Fibroblast of upper back skin (primary cell): Measurements from ENCODE around the gene FRMD8.

Source experiments
- DNase-seq: peaks from one replicate; pipeline ENCODE4 v3.0.0-alpha.2; 2013

FRMD8 gene

DNA sequence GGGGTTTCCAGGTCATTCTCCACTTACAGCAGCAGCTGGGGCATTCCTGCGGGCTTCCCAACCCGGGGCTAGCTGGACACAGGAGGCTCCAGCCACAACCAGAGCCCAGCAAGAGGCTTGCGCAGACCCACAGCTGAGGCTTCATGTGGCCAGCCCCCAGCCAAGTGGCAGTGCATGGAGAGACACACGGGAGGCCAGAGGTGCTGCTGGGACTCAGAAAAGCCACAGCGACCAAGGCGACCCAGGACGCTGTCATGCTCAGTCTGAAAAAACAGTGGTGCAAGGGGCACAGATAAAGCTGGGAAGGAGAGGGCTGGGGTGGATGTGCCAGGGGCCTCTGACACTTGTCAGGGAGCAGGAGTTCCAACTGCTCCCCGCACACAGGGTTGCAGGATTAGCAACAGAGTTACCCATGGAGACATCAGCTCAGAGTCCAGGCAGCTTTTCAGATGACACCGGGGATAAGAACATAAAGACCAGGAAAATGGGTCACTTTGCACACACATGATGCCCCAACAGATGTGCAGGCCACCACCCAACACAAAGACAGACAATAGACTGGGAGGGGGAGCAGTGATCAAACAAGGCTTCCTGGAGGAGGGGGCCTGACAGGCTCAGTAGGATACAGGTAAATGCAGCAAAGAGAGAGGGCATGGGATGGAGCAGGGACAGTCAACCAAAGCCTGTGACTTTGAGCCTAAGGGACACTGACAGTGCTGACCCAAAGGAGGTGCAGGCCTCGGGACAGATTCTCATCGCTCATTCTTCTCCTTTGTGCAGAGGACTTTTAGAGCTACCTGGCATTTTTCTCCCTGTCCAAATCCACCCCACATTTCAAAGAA is 29.3 kb downstream of the FRMD8 start:
- no peak for DNase-seq

DNA sequence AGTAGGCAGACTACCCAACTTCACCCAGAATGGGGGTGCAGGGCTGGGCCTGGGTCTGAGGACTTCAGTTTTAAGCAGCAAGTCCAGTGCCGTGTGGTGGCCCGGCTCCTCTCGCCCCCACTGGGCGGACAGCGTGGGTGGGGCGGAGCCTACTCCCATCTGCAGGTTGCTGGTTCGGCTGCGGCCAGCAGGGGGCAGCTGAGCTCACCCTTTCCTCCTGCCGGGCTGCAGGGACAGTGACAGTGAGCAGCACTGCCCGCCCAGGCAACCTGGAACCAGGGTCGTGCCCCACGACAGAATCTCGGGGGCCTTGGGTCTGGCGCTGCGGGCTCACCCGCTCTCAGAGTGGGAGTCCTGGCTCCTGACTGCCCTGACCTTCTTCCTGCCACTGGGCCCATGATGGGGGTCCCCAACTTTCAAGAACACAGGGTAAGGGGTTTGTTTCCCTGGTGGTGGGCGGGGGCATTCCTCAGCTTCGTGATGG is 29.9 kb downstream of the FRMD8 start:
- DNase-seq, result peak; percentile 74

DNA sequence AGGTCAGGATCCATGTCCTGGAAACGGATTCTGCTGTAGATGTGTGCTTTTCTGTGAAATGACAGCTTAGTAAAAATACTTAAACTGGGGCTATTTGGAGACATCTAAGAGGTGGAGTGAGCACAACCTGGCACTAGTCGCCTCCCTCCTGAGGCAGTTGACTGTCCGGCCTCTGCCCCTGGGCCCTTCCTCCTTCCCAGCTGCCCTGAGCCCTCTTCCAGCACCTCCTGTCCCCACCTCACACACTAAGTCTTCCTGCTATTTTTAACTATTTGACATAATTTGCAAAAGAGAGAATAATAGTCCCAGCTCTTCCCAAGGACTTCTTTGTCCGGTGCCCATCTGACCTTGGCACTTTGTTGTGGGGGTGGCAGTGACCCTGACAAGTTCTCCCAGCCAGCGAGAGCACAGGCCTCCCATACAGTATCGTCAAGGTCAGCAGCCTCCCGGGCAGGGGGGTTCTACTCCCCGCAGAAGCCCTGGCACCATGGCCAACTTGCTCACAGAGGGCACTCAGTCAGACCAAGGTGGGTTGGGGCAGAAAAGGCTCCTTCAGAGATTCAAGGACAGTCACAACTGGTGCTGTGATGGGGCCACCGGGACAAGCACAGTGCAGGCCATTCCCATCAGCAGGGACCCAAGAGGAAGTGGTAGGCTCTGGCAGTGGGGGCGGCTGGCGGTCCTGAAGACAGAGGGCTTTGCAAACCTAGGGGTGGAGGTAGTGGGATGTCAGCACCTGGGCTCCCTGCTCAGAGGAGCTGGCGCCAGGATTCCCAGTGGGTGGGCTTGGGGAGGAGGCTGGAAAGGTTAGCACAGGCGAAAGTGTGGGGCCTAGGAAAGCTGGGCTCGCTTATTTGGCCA is 30.6 kb downstream of the FRMD8 start:
- no peak for DNase-seq

DNA sequence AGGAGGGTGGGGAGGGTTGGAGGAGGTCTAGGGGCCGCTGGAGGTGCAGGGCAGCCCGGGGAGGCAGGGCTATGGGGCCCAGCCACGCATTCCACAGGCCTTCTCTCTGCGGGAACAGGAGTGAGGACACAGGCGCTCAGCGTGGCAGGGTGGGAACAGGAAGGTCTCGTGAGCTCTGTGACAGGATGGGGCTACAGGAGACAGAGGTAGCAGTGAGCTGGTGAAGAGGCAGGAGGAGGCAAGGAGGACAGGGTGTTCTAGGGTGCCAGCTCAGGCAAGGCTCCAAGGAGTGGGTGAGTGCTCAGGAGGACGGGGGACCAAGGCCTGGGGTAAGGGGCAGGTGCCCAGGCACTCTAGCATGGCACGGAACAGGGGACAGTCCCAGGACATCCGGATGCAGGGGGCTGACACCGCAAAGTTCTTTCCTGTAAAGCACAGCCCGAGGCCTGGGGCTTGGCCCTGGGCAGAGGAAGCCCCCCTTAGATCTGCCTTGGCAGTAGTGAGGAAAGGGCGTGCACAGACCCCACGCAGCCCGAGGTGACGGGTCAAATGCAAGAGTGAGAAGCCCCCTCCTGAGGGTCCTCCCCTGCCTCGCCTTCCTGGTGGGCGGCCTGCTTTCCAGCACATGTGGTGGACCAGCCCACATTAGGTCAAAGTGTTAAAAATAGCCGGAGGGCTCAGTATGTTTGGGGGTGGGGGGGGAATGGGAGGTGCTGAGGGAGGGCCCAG is 31.4 kb downstream of the FRMD8 start:
- no peak for DNase-seq

DNA sequence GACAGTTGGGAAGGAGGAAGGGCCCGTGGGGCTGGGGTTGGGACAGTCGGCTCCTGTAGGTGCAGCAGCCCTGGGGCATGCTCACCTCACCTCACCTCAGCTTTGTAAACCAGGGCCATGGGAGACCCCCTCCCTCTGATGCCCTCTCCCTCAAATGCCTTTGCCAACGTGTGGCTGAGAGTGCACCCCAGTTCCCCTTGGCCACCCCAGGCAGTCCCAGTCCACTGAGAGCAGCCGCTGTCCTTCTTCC is 31.9 kb downstream of the FRMD8 start:
- DNase-seq, result no peak

DNA sequence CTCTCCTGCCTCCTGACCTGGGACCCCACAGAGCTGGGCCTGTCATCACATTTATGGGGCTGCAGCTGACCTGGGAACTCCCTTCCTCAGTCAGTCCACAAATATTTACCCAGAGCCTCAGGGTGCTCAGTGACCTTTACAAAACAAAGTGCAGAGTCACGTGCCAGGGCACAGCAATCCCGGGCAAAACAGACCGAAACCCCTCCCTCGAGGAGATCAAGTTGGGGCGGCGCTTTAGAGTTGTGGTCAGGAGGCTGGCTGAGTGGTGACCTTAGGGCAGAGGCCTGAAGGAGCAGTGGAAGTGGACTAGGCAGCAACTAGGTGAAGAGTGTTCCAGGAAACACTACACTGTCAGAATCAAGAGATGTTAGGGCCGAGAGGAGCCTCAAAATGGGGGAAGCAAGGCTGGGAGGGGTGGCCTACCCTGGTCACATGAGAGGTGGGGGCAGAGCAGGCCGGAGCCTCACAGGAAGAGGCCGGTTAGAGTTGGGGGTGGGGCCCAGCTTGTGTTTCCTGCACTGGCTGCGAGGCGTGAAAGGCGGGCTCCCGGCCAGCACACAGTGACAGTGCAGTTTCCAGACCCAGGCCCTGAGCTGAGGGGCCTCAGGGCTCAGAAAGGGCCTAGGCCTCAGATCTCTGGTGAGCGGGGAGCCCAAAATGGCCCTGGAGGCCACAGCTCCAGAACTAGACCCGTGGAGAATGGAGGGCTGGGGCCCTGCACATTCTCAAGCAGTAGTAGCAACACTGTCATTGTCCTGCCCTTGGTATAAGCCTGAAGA is 32.4 kb downstream of the FRMD8 start:
- DNase-seq, result peak; percentile 93

DNA sequence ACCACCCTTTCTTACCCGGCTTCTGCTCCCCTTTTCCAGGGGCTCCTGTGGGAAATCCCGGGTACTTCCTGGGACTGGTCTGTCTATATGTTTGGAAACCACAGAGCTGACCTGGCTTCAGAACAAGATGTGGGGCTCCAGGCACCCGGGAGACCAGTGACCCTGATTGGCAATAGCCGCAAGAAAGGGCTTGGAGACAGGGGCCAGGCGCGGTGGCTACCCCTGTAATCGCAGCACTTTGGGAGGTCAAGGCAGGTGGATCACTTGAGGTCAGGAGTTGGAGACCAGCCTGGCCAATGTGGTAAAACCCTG is 33.0 kb downstream of the FRMD8 start:
- DNase-seq, result no peak

DNA sequence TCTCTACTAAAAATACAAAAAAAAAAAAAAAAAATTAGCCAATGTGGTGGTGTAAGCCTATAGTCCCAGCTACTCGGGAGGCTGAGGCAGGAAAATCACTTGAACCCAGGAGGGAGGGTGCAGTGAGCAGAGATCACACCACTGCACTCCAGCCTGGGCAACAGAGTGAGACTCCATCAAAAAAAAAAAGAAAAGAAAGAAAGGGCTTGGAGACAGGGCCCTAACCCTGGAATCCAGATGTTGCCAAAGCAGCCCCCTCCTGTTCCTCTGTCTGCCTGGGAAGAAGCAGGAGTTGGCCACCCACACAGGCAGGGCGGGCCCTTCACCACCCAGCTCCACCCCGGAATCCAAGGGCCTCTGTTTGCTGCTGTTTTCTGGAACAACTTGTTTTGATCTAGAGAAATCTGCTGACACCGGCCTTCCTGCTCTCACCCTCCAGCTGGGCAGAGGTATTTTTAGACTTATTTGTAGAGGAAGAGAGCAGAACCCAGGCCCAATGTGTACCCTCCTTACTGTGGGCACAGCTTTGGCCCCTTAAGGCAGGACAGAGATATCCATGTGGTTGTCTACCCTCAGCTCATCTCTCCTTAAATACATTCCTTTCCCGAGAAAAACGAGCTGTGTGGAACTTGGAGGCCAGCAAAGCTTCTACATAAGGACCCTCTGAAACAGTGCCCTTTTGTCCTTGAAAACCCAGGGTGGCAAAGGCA is 33.5 kb downstream of the FRMD8 start:
- peak; percentile 84 for DNase-seq

DNA sequence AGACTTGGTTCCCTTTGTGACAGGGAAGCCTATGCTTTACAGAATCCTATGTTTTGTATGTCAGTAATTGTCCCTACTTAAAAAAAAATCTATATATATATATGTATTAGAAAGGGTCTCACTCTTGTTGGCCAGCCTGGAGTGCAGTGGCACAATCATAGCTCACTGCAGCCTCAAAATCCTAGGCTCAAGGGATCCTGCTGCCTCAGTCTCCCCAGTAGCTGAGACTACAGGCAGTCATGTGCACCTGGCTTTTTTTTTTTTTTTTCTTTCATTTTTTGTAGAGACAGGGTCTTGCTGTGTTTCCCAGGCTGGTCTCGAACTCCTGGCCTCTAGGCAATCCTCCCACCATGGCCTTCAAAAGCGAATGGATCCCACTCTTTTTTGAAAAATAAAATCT is 34.1 kb downstream of the FRMD8 start:
- DNase-seq, result no peak

DNA sequence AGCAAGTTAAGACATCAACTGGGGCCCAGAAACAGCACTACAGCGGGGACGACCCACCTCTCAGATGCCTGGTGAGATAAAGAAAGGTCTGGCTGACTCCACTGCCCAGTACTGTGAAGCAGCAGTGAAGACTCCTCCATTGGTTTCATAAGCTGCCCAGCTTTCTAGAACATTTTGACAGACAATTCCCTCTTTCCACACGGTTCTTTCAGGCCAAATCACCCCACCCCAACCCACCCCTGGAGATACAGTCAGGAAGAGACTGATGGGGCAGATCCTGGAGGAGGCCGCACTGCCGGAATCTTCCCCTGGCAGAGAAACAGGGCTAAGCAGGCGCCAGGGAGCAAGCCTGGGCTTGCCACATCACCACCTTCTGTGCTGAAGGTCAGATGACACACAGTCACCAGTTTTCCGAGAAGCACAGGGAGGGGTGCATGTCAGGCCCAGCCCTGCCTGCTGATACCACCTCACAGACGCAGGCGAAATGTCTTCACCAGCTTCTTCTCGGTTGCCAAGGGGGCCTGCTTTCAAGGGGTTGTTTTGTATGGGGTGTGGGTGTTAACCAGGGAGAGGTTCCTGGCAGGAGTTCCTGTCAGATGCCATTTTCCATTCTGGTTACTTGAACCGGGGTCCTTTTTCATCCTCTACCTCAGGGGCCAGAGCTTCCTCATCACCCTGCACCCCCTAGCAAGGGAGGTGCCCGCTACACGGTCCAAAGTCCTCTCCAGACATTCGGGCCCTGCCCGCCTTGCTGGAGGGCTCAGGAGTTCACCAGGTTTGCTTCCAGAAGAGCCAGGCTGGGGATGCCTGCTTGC is 34.7 kb downstream of the FRMD8 start:
- peak; percentile 97 for DNase-seq

DNA sequence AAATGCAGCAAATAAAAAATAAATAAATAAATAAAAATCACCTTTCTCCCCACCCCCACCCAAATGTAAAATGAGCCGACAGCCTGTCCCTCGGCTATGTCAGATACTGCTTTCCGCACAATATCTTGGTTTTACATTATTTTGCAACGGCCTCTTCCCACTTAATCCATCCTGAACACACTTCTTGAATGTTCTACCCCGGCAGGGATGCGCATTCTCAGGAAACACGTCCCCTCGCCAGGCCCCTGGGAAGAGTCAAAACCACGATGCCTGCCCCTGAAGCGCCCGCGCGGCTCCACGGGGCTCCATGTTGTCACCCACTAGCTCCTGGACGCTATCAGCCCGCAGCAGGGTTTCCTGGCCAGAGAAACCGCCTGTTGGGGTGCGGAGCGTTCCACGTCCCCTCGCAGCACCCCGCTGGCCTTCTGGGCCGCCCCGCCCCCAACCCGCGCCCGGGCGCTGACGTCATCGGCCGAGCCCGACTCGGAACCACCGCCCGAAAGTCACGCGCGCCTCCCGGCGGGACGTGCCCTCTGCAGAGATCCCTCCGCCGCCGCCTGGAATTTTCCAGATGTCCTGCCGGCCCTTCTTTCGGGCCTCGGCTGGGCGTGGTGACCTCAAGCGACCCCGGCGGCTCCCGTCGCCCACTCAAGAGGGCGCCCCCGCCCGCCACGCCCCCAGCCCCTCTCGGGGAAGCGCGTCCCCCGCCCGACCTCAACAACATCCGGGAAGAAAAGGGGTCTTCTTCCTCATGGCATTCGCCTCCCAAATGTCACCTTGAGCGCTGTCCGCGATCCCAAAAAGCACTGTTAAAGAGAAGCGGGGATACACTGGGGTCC is 35.6 kb downstream of the FRMD8 start:
- DNase-seq, result peak; percentile 98

DNA sequence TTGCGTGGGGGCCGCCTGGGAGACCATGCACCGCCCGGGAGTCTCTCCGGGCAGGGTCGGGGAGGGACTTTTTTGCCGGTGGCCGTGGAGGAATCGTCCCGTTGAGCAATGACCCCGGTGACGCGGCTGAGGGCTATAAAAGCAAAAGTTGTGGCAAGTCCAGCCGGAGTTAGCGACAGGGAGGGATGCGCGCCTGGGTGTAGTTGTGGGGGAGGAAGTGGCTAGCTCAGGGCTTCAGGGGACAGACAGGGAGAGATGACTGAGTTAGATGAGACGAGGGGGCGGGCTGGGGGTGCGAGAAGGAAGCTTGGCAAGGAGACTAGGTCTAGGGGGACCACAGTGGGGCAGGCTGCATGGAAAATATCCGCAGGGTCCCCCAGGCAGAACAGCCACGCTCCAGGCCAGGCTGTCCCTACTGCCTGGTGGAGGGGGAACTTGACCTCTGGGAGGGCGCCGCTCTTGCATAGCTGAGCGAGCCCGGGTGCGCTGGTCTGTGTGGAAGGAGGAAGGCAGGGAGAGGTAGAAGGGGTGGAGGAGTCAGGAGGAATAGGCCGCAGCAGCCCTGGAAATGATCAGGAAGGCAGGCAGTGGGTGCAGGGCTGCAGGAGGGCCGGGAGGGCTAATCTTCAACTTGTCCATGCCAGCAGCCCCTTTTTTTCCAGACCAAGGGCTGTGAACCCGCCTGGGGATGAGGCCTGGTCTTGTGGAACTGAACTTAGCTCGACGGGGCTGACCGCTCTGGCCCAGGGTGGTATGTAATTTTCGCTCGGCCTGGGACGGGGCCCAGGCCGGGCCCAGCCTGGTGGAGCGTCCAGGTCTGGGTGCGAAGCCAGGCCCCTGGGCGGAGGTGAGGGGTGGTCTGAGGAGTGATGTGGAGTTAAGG is 36.4 kb downstream of the FRMD8 start, which contains the start of gene NEAT1:
Gene NEAT1 (plus strand): TSS at position 166 of the 883 bp plus-strand sequence.
- DNase-seq, result peak; percentile 95

DNA sequence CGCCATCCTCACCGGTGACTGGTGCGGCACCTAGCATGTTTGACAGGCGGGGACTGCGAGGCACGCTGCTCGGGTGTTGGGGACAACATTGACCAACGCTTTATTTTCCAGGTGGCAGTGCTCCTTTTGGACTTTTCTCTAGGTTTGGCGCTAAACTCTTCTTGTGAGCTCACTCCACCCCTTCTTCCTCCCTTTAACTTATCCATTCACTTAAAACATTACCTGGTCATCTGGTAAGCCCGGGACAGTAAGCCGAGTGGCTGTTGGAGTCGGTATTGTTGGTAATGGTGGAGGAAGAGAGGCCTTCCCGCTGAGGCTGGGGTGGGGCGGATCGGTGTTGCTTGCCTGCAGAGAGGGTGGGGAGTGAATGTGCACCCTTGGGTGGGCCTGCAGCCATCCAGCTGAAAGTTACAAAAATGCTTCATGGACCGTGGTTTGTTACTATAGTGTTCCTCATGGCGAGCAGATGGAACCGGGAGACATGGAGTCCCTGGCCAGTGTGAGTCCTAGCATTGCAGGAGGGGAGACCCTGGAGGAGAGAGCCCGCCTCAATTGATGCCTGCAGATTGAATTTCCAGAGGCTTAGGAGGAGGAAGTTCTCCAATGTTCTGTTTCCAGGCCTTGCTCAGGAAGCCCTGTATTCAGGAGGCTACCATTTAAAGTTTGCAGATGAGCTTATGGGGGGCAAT is 37.2 kb downstream of the FRMD8 start:
- no peak for DNase-seq

DNA sequence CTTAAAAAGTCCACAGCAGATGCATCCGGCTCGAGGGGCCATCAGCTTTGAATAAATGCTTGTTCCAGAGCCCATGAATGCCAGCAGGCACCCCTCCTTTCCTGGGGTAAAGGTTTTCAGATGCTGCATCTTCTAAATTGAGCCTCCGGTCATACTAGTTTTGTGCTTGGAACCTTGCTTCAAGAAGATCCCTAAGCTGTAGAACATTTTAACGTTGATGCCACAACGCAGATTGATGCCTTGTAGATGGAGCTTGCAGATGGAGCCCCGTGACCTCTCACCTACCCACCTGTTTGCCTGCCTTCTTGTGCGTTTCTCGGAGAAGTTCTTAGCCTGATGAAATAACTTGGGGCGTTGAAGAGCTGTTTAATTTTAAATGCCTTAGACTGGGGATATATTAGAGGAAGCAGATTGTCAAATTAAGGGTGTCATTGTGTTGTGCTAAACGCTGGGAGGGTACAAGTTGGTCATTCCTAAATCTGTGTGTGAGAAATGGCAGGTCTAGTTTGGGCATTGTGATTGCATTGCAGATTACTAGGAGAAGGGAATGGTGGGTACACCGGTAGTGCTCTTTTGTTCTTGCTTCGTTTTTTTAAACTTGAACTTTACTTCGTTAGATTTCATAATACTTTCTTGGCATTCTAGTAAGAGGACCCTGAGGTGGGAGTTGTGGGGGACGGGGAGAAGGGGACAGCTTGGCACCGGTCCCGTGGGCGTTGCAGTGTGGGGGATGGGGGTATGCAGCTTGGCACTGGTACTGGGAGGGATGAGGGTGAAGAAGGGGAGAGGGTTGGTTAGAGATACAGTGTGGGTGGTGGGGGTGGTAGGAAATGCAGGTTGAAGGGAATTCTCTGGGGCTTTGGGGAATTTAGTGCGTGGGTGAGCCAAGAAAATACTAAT is 38.0 kb downstream of the FRMD8 start:
- peak; percentile 61 for DNase-seq

DNA sequence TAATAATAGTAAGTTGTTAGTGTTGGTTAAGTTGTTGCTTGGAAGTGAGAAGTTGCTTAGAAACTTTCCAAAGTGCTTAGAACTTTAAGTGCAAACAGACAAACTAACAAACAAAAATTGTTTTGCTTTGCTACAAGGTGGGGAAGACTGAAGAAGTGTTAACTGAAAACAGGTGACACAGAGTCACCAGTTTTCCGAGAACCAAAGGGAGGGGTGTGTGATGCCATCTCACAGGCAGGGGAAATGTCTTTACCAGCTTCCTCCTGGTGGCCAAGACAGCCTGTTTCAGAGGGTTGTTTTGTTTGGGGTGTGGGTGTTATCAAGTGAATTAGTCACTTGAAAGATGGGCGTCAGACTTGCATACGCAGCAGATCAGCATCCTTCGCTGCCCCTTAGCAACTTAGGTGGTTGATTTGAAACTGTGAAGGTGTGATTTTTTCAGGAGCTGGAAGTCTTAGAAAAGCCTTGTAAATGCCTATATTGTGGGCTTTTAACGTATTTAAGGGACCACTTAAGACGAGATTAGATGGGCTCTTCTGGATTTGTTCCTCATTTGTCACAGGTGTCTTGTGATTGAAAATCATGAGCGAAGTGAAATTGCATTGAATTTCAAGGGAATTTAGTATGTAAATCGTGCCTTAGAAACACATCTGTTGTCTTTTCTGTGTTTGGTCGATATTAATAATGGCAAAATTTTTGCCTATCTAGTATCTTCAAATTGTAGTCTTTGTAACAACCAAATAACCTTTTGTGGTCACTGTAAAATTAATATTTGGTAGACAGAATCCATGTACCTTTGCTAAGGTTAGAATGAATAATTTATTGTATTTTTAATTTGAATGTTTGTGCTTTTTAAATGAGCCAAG is 38.9 kb downstream of the FRMD8 start:
- DNase-seq, result peak; percentile 66
